H1 (cell line): ENCODE measurements around the gene GRXCR2. TPM values are rescaled to one million over a fixed set of nuclear protein-coding genes. Genes with fewer than 3 reads are reported as not detected.

Source experiments
- CTCF ChIA-PET: fragments of 300-600 bp; sonication (Branson Sonifier 250); formaldehyde crosslinking; loops from one replicate; lab custom pipeline; 2021; ENCODE audit not compliant: partially characterized antibody; lab: Charles Lee
- POLR2A ChIA-PET: fragments of 300-600 bp; sonication (Branson Sonifier 250); formaldehyde crosslinking; loops from one replicate; lab custom pipeline; 2021; ENCODE audit warnings: inconsistent platforms; ENCODE audit not compliant: partially characterized antibody; lab: Charles Lee
- DNase-seq, 2 experiments: peaks; one replicate each; pipeline versions ENCODE4 v3.0.0 to v3.0.0-alpha.2; 2010 to 2022; ENCODE audit warnings: low spot score in 2 of 2, low read depth in 1 of 2, mixed read lengths in 1 of 2
- FAIRE-seq: peaks from 2 replicates; lab custom pipeline; 2011; peaks lifted over from hg19 to GRCh38; lab: Jason Lieb, UNC
- H2AFZ ChIP-seq: 2 replicates; pipeline ENCODE4 v1.8.1; 2012; ENCODE audit warnings: low read length, inconsistent platforms
- H2AK5ac ChIP-seq: 2 replicates; pipeline ENCODE4 v1.6.1; 2013; ENCODE audit warnings: low read depth, low read length
- H2BK120ac ChIP-seq: replicated peaks from 2 replicates; pipeline ENCODE3; 2013; ENCODE audit warnings: low read depth, low read length, inconsistent platforms
- H2BK12ac ChIP-seq: 2 replicates; pipeline ENCODE4 v1.6.1; 2013; ENCODE audit warnings: low read depth, low read length
- H2BK15ac ChIP-seq: 2 replicates; pipeline ENCODE4 v1.6.1; 2013; ENCODE audit warnings: low read length
- H2BK20ac ChIP-seq: 2 replicates; pipeline ENCODE4 v1.6.1; 2013; ENCODE audit warnings: low read length
- H2BK5ac ChIP-seq: 2 replicates; pipeline ENCODE4 v1.6.1; 2013; ENCODE audit warnings: low read depth, low read length
- H3K14ac ChIP-seq: 2 replicates; pipeline ENCODE4 v1.6.1; 2013; ENCODE audit warnings: inconsistent platforms; ENCODE audit not compliant: insufficient read length
- H3K18ac ChIP-seq: 2 replicates; pipeline ENCODE4 v1.6.1; 2013; ENCODE audit warnings: low read length; ENCODE audit errors: extremely low read depth
- H3K23ac ChIP-seq: 2 replicates; pipeline ENCODE4 v1.6.1; 2013; ENCODE audit warnings: inconsistent platforms; ENCODE audit not compliant: insufficient read length
- H3K23me2 ChIP-seq: 2 replicates; pipeline ENCODE4 v1.6.1; 2013; ENCODE audit warnings: low read depth, low read length
- H3K27ac ChIP-seq: 2 replicates; pipeline ENCODE4 v1.6.1; 2011; ENCODE audit warnings: low read depth, low read length, inconsistent platforms
- H3K27me3 ChIP-seq, 4 experiments: replicated peaks in 1 of 4; 1 replicate in 1 of 4; 2 replicates in 3 of 4; pipeline versions ENCODE4 v1.6.1 to v1.8.1; 2011 to 2013; ENCODE audit warnings: low read length in 3 of 4, mild to moderate bottlenecking in 3 of 4, inconsistent platforms in 2 of 4, mixed read lengths in 2 of 4, moderate library complexity in 1 of 4; ENCODE audit not compliant: control insufficient read depth in 3 of 4, insufficient read depth in 3 of 4; ENCODE audit errors: extremely low read depth in 1 of 4
- H3K36me3 ChIP-seq, 4 experiments: 2 replicates each; pipeline versions ENCODE4 v1.6.1 to v1.8.1; 2011 to 2013; ENCODE audit warnings: mild to moderate bottlenecking in 4 of 4, low read length in 3 of 4, moderate library complexity in 2 of 4, control low read depth in 1 of 4, inconsistent platforms in 1 of 4; ENCODE audit not compliant: insufficient read depth in 4 of 4, control insufficient read depth in 2 of 4
- H3K4ac ChIP-seq: replicated peaks from 2 replicates; pipeline ENCODE3; 2013; ENCODE audit warnings: low read length, low read depth, mixed read lengths, inconsistent platforms; ENCODE audit not compliant: insufficient read length
- H3K4me1 ChIP-seq, 4 experiments: replicated peaks in 1 of 4; 1 replicate in 1 of 4; 2 replicates in 3 of 4; pipeline versions ENCODE4 v1.6.1 to v1.8.1; 2011 to 2013; ENCODE audit warnings: low read length in 3 of 4, inconsistent platforms in 2 of 4, mixed read lengths in 1 of 4; ENCODE audit not compliant: insufficient read depth in 4 of 4, control insufficient read depth in 3 of 4
- H3K4me2 ChIP-seq, 2 experiments: 2 replicates each; pipeline versions ENCODE4 v1.6.1 to v1.8.1; 2011 to 2013; ENCODE audit warnings: low read depth in 2 of 2, low read length in 2 of 2, control low read depth in 1 of 2, inconsistent platforms in 1 of 2, mild to moderate bottlenecking in 1 of 2; ENCODE audit not compliant: insufficient read depth in 1 of 2
- H3K4me3 ChIP-seq, 4 experiments: fragments of 200-600, 300-600 bp in 1 of 4; sonication (generic), shearing (Covaris generic), sonication (Bioruptor Twin) in 1 of 4; 2 replicates each; pipeline versions ENCODE4 v1.5.1 to v1.8.1; 2011 to 2016; ENCODE audit warnings: low read length in 4 of 4, low read depth in 3 of 4, control low read depth in 2 of 4, inconsistent platforms in 2 of 4, mild to moderate bottlenecking in 2 of 4, mixed read lengths in 1 of 4, moderate library complexity in 1 of 4; ENCODE audit not compliant: insufficient read depth in 2 of 4; ENCODE audit errors: extremely low read depth in 1 of 4
- H3K56ac ChIP-seq: replicated peaks from 2 replicates; pipeline ENCODE3; 2013; ENCODE audit warnings: low read depth, mild to moderate bottlenecking, mixed read lengths, low read length, inconsistent platforms; ENCODE audit not compliant: insufficient read length
- H3K79me1 ChIP-seq: 2 replicates; pipeline ENCODE4 v1.6.1; 2013; ENCODE audit warnings: low read depth, low read length, control low read depth
- H3K79me2 ChIP-seq, 2 experiments: 2 replicates each; pipeline versions ENCODE4 v1.6.1 to v1.8.1; 2012 to 2013; ENCODE audit warnings: low read length in 2 of 2, mild to moderate bottlenecking in 2 of 2, inconsistent platforms in 1 of 2; ENCODE audit not compliant: insufficient read depth in 2 of 2, control insufficient read depth in 1 of 2
- H3K9ac ChIP-seq, 4 experiments: replicated peaks in 1 of 4; 1 replicate in 1 of 4; 2 replicates in 3 of 4; pipeline versions ENCODE4 v1.6.1 to v1.8.1; 2011 to 2013; ENCODE audit warnings: low read depth in 3 of 4, low read length in 3 of 4, control low read depth in 2 of 4, mild to moderate bottlenecking in 2 of 4, moderate library complexity in 2 of 4, inconsistent platforms in 1 of 4; ENCODE audit errors: extremely low read depth in 1 of 4
- H3K9me3 ChIP-seq, 2 experiments: 2 replicates each; pipeline versions ENCODE4 v1.6.1 to v1.8.1; 2012 to 2013; ENCODE audit warnings: mild to moderate bottlenecking in 2 of 2, moderate library complexity in 2 of 2, control low read depth in 1 of 2, inconsistent platforms in 1 of 2, low read depth in 1 of 2, low read length in 1 of 2, mixed read lengths in 1 of 2; ENCODE audit not compliant: insufficient read depth in 2 of 2
- H4K20me1 ChIP-seq, 2 experiments: replicated peaks in 1 of 2; 2 replicates each; pipeline versions ENCODE3 to v1.8.1; 2011 to 2013; ENCODE audit warnings: inconsistent platforms in 2 of 2, low read length in 2 of 2, mild to moderate bottlenecking in 1 of 2; ENCODE audit not compliant: insufficient read depth in 2 of 2, control insufficient read depth in 1 of 2
- H4K5ac ChIP-seq: 2 replicates; pipeline ENCODE4 v1.6.1; 2013; ENCODE audit warnings: low read length, low read depth, mixed read lengths, inconsistent platforms; ENCODE audit not compliant: insufficient read length
- H4K8ac ChIP-seq: 2 replicates; pipeline ENCODE4 v1.8.0; 2013; ENCODE audit warnings: mild to moderate bottlenecking, moderate library complexity, low read length, inconsistent platforms; ENCODE audit not compliant: insufficient read depth; ENCODE audit errors: extremely low read depth
- H4K91ac ChIP-seq: replicated peaks from 2 replicates; pipeline ENCODE3; 2013; ENCODE audit warnings: low read length, mixed read lengths, inconsistent platforms; ENCODE audit not compliant: insufficient read length
- ATF2 ChIP-seq: IDR thresholded peaks from 2 replicates; pipeline ENCODE4 v1.6.1; 2012; ENCODE audit warnings: low read length, inconsistent platforms
- HDAC2 ChIP-seq, 2 experiments: fragments of 300-600 bp in 1 of 2; sonication (generic) in 1 of 2; IDR thresholded peaks; 2 replicates each; pipeline ENCODE4 v1.6.1; 2011 to 2012; ENCODE audit warnings: low read depth in 2 of 2, low read length in 2 of 2, mild to moderate bottlenecking in 2 of 2, moderate library complexity in 2 of 2, borderline replicate concordance in 1 of 2, inconsistent platforms in 1 of 2
- KDM1A ChIP-seq: fragments of 200-600, 300-600 bp; sonication (generic); IDR thresholded peaks from 2 replicates; pipeline ENCODE4 v1.7.1; 2016; ENCODE audit warnings: mild to moderate bottlenecking, low read length, borderline replicate concordance
- NANOG ChIP-seq: IDR thresholded peaks from 2 replicates; pipeline ENCODE4 v1.6.1; 2011; ENCODE audit warnings: low read length, low read depth, mild to moderate bottlenecking, inconsistent platforms; ENCODE audit not compliant: insufficient read depth, poor library complexity, severe bottlenecking
- POLR2A ChIP-seq, 2 experiments: IDR thresholded peaks; 1 replicate in 1 of 2; 2 replicates in 1 of 2; pipeline ENCODE4 v1.6.1; 2011; ENCODE audit warnings: low read depth in 2 of 2, low read length in 2 of 2, mild to moderate bottlenecking in 2 of 2; ENCODE audit errors: control extremely low read depth in 1 of 2
- POU5F1 ChIP-seq: IDR thresholded peaks from 2 replicates; pipeline ENCODE4 v1.6.1; 2011; ENCODE audit warnings: low read depth, mild to moderate bottlenecking, low read length, moderate library complexity
- SIN3A ChIP-seq, 2 experiments: IDR thresholded peaks in 1 of 2; conservative IDR thresholded peaks in 1 of 2; 2 replicates each; pipeline ENCODE4 v1.6.1; 2011 to 2012; ENCODE audit warnings: low read length in 2 of 2, improper control_type of control experiment in 1 of 2, low read depth in 1 of 2, mild to moderate bottlenecking in 1 of 2
- SIRT6 ChIP-seq: IDR thresholded peaks from one replicate; pipeline ENCODE4 v1.7.1; 2012; ENCODE audit warnings: low read length, inconsistent platforms
- TAF1 ChIP-seq: IDR thresholded peaks from 2 replicates; pipeline ENCODE4 v1.6.1; 2011; ENCODE audit warnings: mild to moderate bottlenecking, low read depth, low read length
- WGBS, 2 experiments: shearing (Covaris generic) in 1 of 2; methylation state at CpG; one replicate each; pipeline versions ENCODE4 v1.1.6 to v1.1.7; 2013 to 2015; ENCODE audit warnings: low lambda C conversion rate in 2 of 2, mixed read lengths in 2 of 2, inconsistent platforms in 1 of 2, low coverage in 1 of 2, missing lambda C conversion rate in 1 of 2; ENCODE audit not compliant: insufficient replicate concordance in 2 of 2, insufficient coverage in 1 of 2, insufficient read length in 1 of 2; ENCODE audit errors: extremely low coverage in 1 of 2, missing lambda C conversion rate in 1 of 2; 5-methylcytosine and 5-hydroxymethylcytosine counted together
- polyA plus RNA-seq, 7 experiments: library from polyadenylated mRNA; depleted of rRNA in 3 of 7; stranded (reverse) in 5 of 7; unstranded in 2 of 7; fragments of >200 nt in 5 of 7; fragments of 200-250 nt in 2 of 7; gene quantifications; 1 replicate in 5 of 7; 2 replicates in 1 of 7; 4 replicates in 1 of 7; pipeline versions ENCODE4 v1.2.1 to v1.2.3, GENCODE V29; 2011 to 2013; ENCODE audit warnings: missing spikeins in 2 of 7, mixed read lengths in 2 of 7
- total RNA-seq: library from RNA; stranded (reverse); fragmentation: NEBNext Ultra II Directional; extraction: Animal tissue kit (Norgen Biotek cat#: 25700); gene quantifications from 2 replicates; pipeline ENCODE4 v1.2.1, GENCODE V29; 2021

Gene GRXCR2
- total and polyA plus RNA-seq, 2 of the 8 experiments (the other 6 are each of a cell fraction or from before 2014, with no cell fraction given): not detected

DNA sequence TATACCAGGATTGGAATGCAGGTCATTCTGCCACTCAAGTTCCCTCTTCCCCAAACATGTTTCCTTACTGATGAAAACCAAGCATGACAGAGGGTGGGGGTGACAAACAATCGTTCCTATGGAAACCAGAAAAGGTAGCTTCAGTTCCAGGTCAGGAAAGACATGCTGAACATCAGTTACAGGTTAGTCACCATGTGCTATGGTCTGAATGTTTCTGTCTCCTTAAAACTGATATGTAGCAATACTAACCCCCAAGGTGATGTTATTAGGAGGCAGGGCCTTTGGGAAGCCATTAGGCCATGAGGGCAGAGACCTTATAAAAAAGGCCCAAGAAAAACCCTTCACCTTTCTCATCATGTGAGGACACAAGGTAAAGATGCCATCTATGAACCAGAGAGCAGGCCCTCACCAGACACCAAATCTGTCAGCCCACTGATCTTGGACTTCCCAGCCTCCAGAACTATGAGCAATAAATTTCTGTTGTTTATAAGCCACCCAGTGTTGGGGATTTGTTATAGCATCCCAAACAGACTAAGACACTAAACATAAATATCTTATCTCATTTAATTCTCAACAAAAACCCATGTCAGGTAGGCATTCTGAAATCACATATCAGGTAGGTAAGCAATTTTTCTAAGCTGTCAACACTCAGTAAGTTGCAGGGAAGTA is 47.9 kb upstream of the GRXCR2 start:
- no peak overlapping the region for H2BK5ac ChIP-seq
- no peak overlapping the region for H2AK5ac ChIP-seq
- no peaks in the 10 kb centered on the region for H3K23me2 ChIP-seq
- no peak overlapping the region for H3K4me2 ChIP-seq
- no peak overlapping the region for H3K27ac ChIP-seq
- no peak overlapping the region for H2AFZ ChIP-seq
- H3K4me3 ChIP-seq: no peak overlapping the region
- no peak overlapping the region for H2BK20ac ChIP-seq
- no peaks in the 10 kb centered on the region for H3K79me2 ChIP-seq
- no peak overlapping the region for H2BK120ac ChIP-seq
- WGBS, 2 experiments: 94% methylated on average over 1 of the region's 1 CpG; no CpG with 5 or more reads in 1 of the 2 experiments
- no peak overlapping the region for H4K5ac ChIP-seq
- peaks cover 0 to 4% (median 3%) of the 10 kb centered on the region in 4 experiments; a peak in 4 of 7 replicates for H3K4me1 ChIP-seq
- H4K8ac ChIP-seq: no peak overlapping the region
- H4K20me1 ChIP-seq: no peaks in the 10 kb centered on the region
- H2BK12ac ChIP-seq: no peak overlapping the region
- H3K18ac ChIP-seq: no peak overlapping the region
- no peak overlapping the region for H3K14ac ChIP-seq
- no peaks in the 10 kb centered on the region for H3K27me3 ChIP-seq
- CTCF ChIA-PET: interaction anchor here (0.8 to 1.4 kb wide), 3 partner anchors 12 to 120 kb away, joined by 3 to 6 read pairs (median 3); no protein-coding TSS in a partner anchor
- DNase-seq (no peak), FAIRE-seq (no peak)
- no peak overlapping the region for H4K91ac ChIP-seq
- H3K9ac ChIP-seq: no peak overlapping the region
- POLR2A ChIA-PET: no interaction called here
- no peak overlapping the region for H3K56ac ChIP-seq
- no peak overlapping the region for H2BK15ac ChIP-seq
- no peaks in the 10 kb centered on the region for H3K36me3 ChIP-seq
- H3K23ac ChIP-seq: no peak overlapping the region
- no peak overlapping the region for H3K4ac ChIP-seq
- no peaks in the 10 kb centered on the region for H3K9me3 ChIP-seq
- H3K79me1 ChIP-seq: no peaks in the 10 kb centered on the region
- TF ChIP-seq NANOG (no peak), SIRT6 (no peak), POLR2A (IDR thresholded peaks at IDR 0.05; ENCODE audit: control extremely low read depth in 1 of 2, low read depth in 2 of 2, low read length in 2 of 2) (no peak), KDM1A (no peak), ATF2 (no peak), POU5F1 (no peak), TAF1 (no peak), HDAC2 (IDR thresholded peaks at IDR 0.05; ENCODE audit: borderline replicate concordance in 1 of 2, low read depth in 2 of 2, low read length in 2 of 2) (no peak), SIN3A (conservative IDR thresholded peaks at IDR 0.05 in 1 of 2, IDR thresholded peaks at IDR 0.05 in 1 of 2; ENCODE audit: low read depth in 1 of 2, low read length in 2 of 2) (no peak)
